BE2C (cell line): Measurements from ENCODE around the gene OR52E6.

Experiments used
- DNase-seq: peaks from one replicate; pipeline ENCODE4 v3.0.0-alpha.2; 2020
- H3K27me3 ChIP-seq: fragments of 250-450 bp; sonication (Bioruptor Pico); 2 replicates; pipeline ENCODE4 v1.5.1; 2020; ENCODE audit warnings: mild to moderate bottlenecking
- H3K36me3 ChIP-seq: fragments of 250-450 bp; sonication (Bioruptor Pico); 2 replicates; pipeline ENCODE4 v1.5.1; 2020; ENCODE audit warnings: mild to moderate bottlenecking
- H3K4me1 ChIP-seq: fragments of 250-450 bp; sonication (Bioruptor Pico); 2 replicates; pipeline ENCODE4 v1.5.1; 2020
- H3K4me3 ChIP-seq: 2 replicates; pipeline ENCODE4 v1.5.1; 2011; ENCODE audit warnings: low read depth, low read length
- H3K9me3 ChIP-seq: fragments of 250-450 bp; sonication (Bioruptor Pico); 2 replicates; pipeline ENCODE4 v1.5.1; 2020
- CTCF ChIP-seq: IDR thresholded peaks from 2 replicates; pipeline ENCODE4 v1.5.1; 2012; ENCODE audit warnings: mild to moderate bottlenecking, low read depth, low read length

OR52E6 gene

GRCh38 chr11:5837695-5838094, 4.0 kb downstream of the OR52E6 start:
- Histone ChIP-seq H3K36me3 (no peaks in the 10 kb centered on the region), H3K9me3 (no peaks in the 10 kb centered on the region), H3K27me3 (no peaks in the 10 kb centered on the region), H3K4me1 (no peaks in the 10 kb centered on the region), H3K4me3 (no peak overlapping the region)
- no peak for DNase-seq
- TF ChIP-seq CTCF: no peak

- Histone ChIP-seq H3K9me3 (no peaks in the 10 kb centered on the region), H3K27me3 (no peaks in the 10 kb centered on the region), H3K4me1 (no peaks in the 10 kb centered on the region), H3K36me3 (no peaks in the 10 kb centered on the region), H3K4me3 (no peak overlapping the region)
- no peak for DNase-seq
- no peak for TF ChIP-seq CTCF
These were observed 8.3 kb downstream of the OR52E6 start for GRCh38 chr11:5833446-5833845.

- Histone ChIP-seq H3K4me3 (no peak overlapping the region), H3K4me1 (no peaks in the 10 kb centered on the region), H3K36me3 (no peaks in the 10 kb centered on the region), H3K27me3 (no peaks in the 10 kb centered on the region), H3K9me3 (no peaks in the 10 kb centered on the region)
- no peak for TF ChIP-seq CTCF
- no peak for DNase-seq
These were observed 10.4 kb downstream of the OR52E6 start for GRCh38 chr11:5831196-5831829.

- DNase-seq: no peak
- Histone ChIP-seq H3K9me3 (no peaks in the 10 kb centered on the region), H3K4me3 (no peak overlapping the region), H3K4me1 (no peaks in the 10 kb centered on the region), H3K36me3 (no peaks in the 10 kb centered on the region), H3K27me3 (no peaks in the 10 kb centered on the region)
- no peak for TF ChIP-seq CTCF
These were observed 23.3 kb downstream of the OR52E6 start for GRCh38 chr11:5818245-5818886.

- no peak for DNase-seq
- no peaks in the 10 kb centered on the region for H3K36me3 ChIP-seq
These were observed 26.2 kb downstream of the OR52E6 start for GRCh38 chr11:5815534-5815933.

More at GRCh38 chr11:5815534-5815933, 26.2 kb downstream of the OR52E6 start:
- no peaks in the 10 kb centered on the region for H3K27me3 ChIP-seq
- no peaks in the 10 kb centered on the region for H3K4me1 ChIP-seq
- H3K9me3 ChIP-seq: no peaks in the 10 kb centered on the region
- H3K4me3 ChIP-seq: no peak overlapping the region
- no peak for TF ChIP-seq CTCF
